DMS53 (cell line): Measurements from ENCODE around the gene TSTD1.
"Not testable (repeated sequence)": the region's sequence is repeated elsewhere in the genome, so short reads cannot be mapped to it uniquely, and the experiment has no call there.

Experiments
- DNase-seq: peaks from one replicate; lab custom pipeline; 2025; lab: John Stamatoyannopoulos, UW

Gene TSTD1

GRCh38 chr1:161068306-161069234 lies 29.8 kb upstream of the TSTD1 start:
- no peak for DNase-seq

- no peak for DNase-seq
Observed at GRCh38 chr1:161066694-161067093, 27.9 kb upstream of the TSTD1 start.

DNA sequence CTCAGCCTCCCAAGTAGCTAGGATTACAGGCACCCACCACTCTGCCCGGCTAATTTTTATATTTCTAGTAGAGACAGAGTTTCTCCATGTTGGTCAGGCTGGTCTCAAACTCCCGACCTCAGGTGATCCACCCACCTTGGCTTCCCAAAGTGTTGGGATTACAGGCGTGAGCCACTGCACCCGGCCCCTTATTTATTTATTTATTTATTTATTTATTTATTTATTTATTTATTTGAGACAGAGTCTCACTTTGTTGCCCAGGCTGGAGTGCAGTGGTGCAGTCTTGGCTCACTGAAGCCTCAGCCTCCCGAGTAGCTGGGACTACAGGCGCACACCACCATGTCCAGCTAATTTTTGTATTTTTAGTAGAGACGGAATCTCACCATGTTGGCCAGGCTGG lies 26.9 kb upstream of the TSTD1 start:
- not testable (repeated sequence) for DNase-seq

DNA sequence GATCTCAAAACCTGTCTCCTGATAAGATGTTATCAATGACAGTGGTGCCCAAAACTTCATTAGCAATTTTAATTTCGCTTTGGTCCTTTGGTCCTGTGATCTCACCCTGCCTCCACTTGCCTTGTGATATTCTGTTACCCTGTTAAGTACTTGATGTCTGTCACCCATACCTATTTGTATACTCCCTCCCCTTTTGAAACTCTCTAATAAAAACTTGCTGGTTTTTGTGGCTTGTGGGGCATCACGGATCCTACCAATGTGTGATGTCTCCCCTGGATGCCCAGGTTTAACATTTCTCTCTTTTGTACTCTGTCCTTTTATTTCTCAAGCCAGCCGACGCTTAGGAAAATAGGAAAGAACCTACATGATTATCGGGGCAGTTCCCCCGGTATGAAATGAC lies 25.2 kb upstream of the TSTD1 start:
- not testable (repeated sequence) for DNase-seq

DNA sequence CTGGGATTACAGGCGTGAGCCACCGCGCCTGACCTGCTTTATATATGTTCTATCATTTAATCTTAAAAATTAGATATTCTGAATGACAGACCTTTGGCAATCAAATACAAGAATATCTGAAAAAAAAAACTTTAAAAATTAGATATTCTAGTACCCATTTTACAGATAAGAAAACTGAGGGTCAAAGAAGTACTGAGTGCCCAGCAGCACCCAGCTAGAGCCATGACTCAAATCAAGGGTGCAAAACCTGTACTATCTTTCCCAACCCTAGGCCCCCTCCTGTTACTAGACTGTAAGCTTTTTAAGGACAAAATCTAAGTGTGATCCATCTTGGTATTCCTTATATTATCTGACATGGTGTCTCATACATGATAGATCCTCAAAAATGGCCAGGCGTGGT lies 22.7 kb upstream of the TSTD1 start:
- no peak for DNase-seq

DNA sequence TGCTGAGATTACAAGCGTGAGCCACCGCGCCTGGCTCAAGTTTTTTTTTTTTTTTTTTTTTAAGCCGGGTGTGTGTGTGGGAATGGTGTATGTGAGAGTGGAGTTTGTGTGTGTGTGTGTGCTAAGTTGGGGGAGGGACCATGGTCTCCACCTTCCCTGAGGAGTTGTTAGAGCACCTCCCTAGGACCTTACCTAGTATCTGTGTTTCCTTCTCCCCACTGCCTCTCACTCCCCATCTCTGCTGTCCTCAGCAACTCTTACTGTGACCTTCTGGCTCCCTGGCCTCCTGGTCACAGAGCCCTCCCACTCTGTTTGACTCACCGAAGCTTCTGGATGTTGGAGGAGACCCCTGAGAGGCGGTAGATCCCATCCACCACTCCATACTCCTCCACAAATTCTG lies 20.5 kb upstream of the TSTD1 start:
- DNase-seq, result no peak

- no peak for DNase-seq
Observed at GRCh38 chr1:161054805-161055204, 16.0 kb upstream of the TSTD1 start.

DNA sequence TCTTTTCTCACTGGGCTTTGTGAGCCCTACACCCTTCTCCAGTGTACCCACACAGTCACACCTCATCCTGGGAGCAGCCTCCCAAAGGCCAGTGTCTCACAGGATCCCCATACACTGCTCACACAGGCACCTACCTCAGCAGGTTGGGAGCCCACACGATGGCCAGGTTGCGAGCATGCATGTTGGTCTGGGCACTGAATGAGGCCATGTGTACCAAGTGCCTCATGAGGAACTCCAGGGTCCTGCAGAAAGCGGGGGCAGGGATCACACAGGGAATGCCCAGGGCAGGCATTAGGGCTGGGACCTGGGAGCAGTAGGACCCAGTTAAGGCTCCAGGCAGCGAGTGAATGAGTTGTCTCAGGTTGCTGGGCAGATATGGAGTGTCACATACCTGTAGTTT lies 15.5 kb upstream of the TSTD1 start:
- DNase-seq, result no peak

GRCh38 chr1:161052899-161053298 lies 14.1 kb upstream of the TSTD1 start:
- no peak for DNase-seq

- DNase-seq, result no peak
Observed at GRCh38 chr1:161051219-161051618, 12.5 kb upstream of the TSTD1 start.

- no peak for DNase-seq
Observed at GRCh38 chr1:161048949-161049722, 10.4 kb upstream of the TSTD1 start.

- DNase-seq, result no peak
Observed at GRCh38 chr1:161047436-161048420, 9.0 kb upstream of the TSTD1 start.

GRCh38 chr1:161046605-161047228 lies 8.0 kb upstream of the TSTD1 start:
- DNase-seq, result peak; percentile 48

DNA sequence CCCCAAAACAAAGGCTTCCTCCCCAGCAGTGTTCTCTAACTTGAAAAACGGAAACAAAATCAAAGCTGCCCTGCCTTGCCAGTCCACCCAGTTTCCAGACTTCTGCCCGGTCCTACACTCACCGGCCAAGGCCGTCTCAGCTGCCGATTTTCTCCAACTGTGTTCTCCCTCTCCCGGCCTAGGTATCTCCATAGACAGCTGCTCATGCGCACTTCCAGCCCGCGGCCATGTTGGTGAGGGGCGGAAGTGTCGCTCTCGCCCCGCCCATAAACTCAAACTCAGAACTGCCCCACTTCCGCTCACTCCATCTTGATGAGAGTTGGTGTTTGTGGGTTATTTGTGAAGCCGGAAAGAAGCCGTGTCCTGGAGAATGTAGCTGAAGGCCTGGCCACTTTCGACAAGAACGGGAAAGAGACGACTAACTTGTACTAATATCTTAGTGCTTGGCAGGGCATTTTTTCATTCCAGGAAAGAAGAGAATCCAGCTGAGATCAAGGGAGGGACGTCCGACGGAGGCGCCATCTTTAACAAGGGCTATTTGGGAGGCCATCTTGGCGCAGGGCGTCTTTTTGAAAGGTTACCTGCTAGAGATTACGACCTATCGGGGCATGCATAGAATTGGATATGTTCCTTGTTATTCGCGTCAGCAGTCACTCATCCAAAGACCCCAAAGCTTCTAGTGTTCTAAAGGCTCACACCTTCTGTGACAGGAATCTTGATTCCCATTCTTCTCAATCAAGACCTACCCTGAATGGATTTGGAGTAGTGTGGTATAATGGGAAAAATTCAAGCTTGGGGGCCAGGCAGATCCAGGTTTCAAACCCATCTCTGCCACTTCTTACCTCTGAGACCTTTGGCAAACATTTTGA lies 7.2 kb upstream of the TSTD1 start, which contains the start of gene USF1:
Gene USF1 (minus strand): TSS at position 242 of the 869 bp plus-strand sequence. CDS start 2,702 bp downstream, outside the sequence.
- peak; percentile 98 for DNase-seq

- peak; percentile 85 for DNase-seq
Observed at GRCh38 chr1:161044908-161045735, 6.4 kb upstream of the TSTD1 start.

- DNase-seq, result peak; percentile 31
Observed at GRCh38 chr1:161044535-161044907, 5.8 kb upstream of the TSTD1 start.

DNA sequence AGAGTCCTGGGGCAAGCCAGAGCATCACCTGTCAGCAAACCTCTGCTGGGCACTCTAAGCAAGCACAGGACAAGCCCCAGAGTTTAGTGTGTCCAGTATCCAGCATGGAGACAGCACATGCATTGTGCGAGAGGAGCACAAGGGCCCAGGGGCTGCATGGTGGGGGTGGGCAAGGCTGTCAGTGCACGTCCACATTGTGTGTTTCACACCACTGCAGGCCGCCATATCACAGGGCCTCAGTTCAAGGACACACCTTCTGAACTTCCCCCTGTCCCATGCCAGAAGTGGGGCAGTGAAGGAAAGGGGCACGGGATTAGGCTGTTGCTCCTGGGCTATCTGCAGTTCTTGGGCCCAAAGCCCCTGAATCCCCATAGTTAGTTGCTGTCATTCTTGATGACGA lies 782 bp upstream of the TSTD1 start:
- DNase-seq, result no peak

- peak; percentile 44 for DNase-seq
Observed at GRCh38 chr1:161039154-161039545, 386 bp upstream of the TSTD1 start.
